ENCODE measurements around the gene STOML3. TPM values are rescaled to one million over a fixed set of nuclear protein-coding genes. Genes with fewer than 3 reads are reported as not detected.

The STOML3 gene
- total RNA-seq, 5 donors from 2014 or later (not counting 1 experiment from before 2014, with no cell fraction given) = not detected

DNA sequence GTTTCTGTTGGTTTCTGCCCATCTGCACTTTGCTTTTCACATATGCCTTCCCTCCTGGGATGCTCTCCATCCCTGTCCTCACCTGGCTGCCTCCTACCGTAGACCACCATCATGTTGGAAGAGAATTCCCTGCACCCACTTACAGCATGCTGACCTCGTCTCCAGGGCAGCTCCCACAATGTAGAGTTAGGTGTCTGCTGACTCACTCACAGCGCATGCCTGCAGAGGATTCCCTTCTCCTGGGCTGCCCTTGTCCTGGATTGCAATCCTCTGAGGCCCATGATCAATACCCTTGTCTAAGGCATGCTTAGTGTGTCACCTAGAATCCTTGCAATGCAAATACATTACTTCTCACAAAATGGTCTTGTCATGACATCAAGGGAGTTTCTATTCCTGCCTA is 43.6 kb downstream of the STOML3 start:
- H3K4me3 Mint-ChIP-seq = no peak overlapping the region
- peaks cover 0 to 3% (median 0%) of the 10 kb centered on the region in 3 donors for H3K9me3 Mint-ChIP-seq
- ChIA-PET CTCF (no interaction called here), POLR2A (no interaction called here)
- 100% methylated on average over 3 of the region's 3 CpGs for WGBS (ENCODE audit: insufficient coverage)
- H3K27me3 Mint-ChIP-seq = peaks cover 3 to 15% of the 10 kb centered on the region in 2 donors
- H3K4me3 ChIP-seq (ENCODE audit: control insufficient read depth in 1 of 2, extremely low read depth in 1 of 2, low read length in 1 of 2) = no peak overlapping the region
- no peaks in the 10 kb centered on the region for H3K4me1 ChIP-seq (ENCODE audit: control insufficient read depth in 1 of 2, extremely low read depth in 1 of 2, insufficient read depth in 2 of 2, low read length in 2 of 2)
- H3K36me3 Mint-ChIP-seq = no peaks in the 10 kb centered on the region
- no peaks in the 10 kb centered on the region for H3K27me3 ChIP-seq (replicated peaks in 1 of 2; ENCODE audit: control insufficient read depth in 2 of 2, extremely low read depth in 1 of 2, insufficient read depth in 2 of 2, low read length in 1 of 2)
- H3K27ac ChIP-seq (ENCODE audit: low read length) = no peak overlapping the region
- H3K27ac Mint-ChIP-seq = no peak overlapping the region
- no peaks in the 10 kb centered on the region for H3K9me3 ChIP-seq
- ATAC-seq (replicated peaks in 1 of 4) = no peak
- H3K36me3 ChIP-seq (ENCODE audit: control insufficient read depth in 2 of 2, extremely low read depth in 1 of 2, insufficient read depth in 1 of 2, low read length in 1 of 2) = no peaks in the 10 kb centered on the region
- no peaks in the 10 kb centered on the region for H3K4me1 Mint-ChIP-seq
- no peak for DNase-seq

DNA sequence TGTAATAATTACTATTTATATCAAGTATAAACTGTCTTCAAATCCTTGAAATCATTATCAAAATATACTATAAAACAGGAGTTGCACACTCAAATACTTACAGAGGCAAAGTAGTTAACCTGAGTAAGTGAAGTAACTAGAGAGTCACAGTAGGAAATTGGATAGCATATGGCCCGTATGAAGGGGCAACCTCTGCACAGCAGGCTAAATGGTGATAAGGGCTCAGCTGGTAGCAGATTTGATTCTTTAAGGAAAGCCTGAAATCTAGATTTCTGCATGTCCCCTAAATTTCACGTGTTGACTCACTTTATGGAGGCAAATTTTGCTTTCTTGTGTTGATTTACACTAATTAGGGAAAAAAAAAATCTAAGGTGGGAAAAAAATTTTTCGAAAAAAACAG is 46.4 kb downstream of the STOML3 start:
- ChIA-PET POLR2A (interaction anchor here in 1 of 2 donors (0.7 kb wide), 1 partner anchor 290 kb away, joined by 4 read pairs; no protein-coding TSS in a partner anchor), CTCF (no interaction called here)
- Histone ChIP-seq H3K9me3 (no peaks in the 10 kb centered on the region), H3K4me1 (ENCODE audit: control insufficient read depth in 1 of 2, extremely low read depth in 1 of 2, insufficient read depth in 2 of 2, low read length in 2 of 2) (no peaks in the 10 kb centered on the region), H3K27me3 (replicated peaks in 1 of 2; ENCODE audit: control insufficient read depth in 2 of 2, extremely low read depth in 1 of 2, insufficient read depth in 2 of 2, low read length in 1 of 2) (no peaks in the 10 kb centered on the region), H3K36me3 (ENCODE audit: control insufficient read depth in 2 of 2, extremely low read depth in 1 of 2, insufficient read depth in 1 of 2, low read length in 1 of 2) (no peaks in the 10 kb centered on the region), H3K27ac (ENCODE audit: low read length) (no peak overlapping the region), H3K4me3 (ENCODE audit: control insufficient read depth in 1 of 2, extremely low read depth in 1 of 2, low read length in 1 of 2) (no peak overlapping the region)
- no peaks in the 10 kb centered on the region for H3K9me3 Mint-ChIP-seq
- H3K36me3 Mint-ChIP-seq = no peaks in the 10 kb centered on the region
- DNase-seq (no peak), ATAC-seq (replicated peaks in 1 of 4) (no peak)
- WGBS (ENCODE audit: insufficient coverage) = no CpG with 5 or more reads among the region's 3 CpGs
- no peak overlapping the region for H3K4me3 Mint-ChIP-seq
- no peak overlapping the region for H3K27ac Mint-ChIP-seq
- H3K27me3 Mint-ChIP-seq = peaks cover 3 to 9% of the 10 kb centered on the region in 2 donors
- no peaks in the 10 kb centered on the region for H3K4me1 Mint-ChIP-seq

DNA sequence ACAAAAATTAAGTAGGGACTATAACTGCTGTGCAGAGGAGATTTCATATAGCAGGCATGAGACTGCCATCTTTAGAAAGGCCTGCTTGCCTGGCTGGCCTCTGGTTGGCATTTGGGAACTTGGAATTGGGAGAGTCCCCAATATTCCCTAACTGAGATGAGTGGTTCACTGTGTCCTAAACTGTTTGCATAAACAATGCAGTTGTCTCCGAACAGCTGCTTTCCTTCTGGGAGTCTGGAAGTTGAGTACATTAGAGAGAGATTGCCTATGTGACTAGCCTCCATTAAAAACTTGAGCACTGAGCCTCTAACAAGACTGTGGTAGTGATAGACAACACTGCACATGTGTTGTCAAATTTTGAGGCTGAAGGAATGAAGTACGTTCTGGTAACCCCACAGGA is 47.4 kb downstream of the STOML3 start:
- no peaks in the 10 kb centered on the region for H3K4me1 ChIP-seq (ENCODE audit: control insufficient read depth in 1 of 2, extremely low read depth in 1 of 2, insufficient read depth in 2 of 2, low read length in 2 of 2)
- H3K27ac Mint-ChIP-seq = no peak overlapping the region
- H3K9me3 Mint-ChIP-seq = no peaks in the 10 kb centered on the region
- no peak overlapping the region for H3K4me3 ChIP-seq (ENCODE audit: control insufficient read depth in 1 of 2, extremely low read depth in 1 of 2, low read length in 1 of 2)
- CTCF ChIA-PET = no interaction called here
- no peak overlapping the region for H3K4me3 Mint-ChIP-seq
- ATAC-seq (replicated peaks in 1 of 4) (no peak), DNase-seq (no peak)
- no peaks in the 10 kb centered on the region for H3K36me3 Mint-ChIP-seq
- H3K27me3 Mint-ChIP-seq = peaks cover 3 to 9% of the 10 kb centered on the region in 2 donors
- H3K27me3 ChIP-seq (replicated peaks in 1 of 2; ENCODE audit: control insufficient read depth in 2 of 2, extremely low read depth in 1 of 2, insufficient read depth in 2 of 2, low read length in 1 of 2) = no peaks in the 10 kb centered on the region
- no peak overlapping the region for H3K27ac ChIP-seq (ENCODE audit: low read length)
- no peaks in the 10 kb centered on the region for H3K9me3 ChIP-seq
- POLR2A ChIA-PET = no interaction called here
- 100% methylated on average over 1 of the region's 2 CpGs for WGBS (ENCODE audit: insufficient coverage)
- no peaks in the 10 kb centered on the region for H3K36me3 ChIP-seq (ENCODE audit: control insufficient read depth in 2 of 2, extremely low read depth in 1 of 2, insufficient read depth in 1 of 2, low read length in 1 of 2)
- H3K4me1 Mint-ChIP-seq = no peaks in the 10 kb centered on the region

DNA sequence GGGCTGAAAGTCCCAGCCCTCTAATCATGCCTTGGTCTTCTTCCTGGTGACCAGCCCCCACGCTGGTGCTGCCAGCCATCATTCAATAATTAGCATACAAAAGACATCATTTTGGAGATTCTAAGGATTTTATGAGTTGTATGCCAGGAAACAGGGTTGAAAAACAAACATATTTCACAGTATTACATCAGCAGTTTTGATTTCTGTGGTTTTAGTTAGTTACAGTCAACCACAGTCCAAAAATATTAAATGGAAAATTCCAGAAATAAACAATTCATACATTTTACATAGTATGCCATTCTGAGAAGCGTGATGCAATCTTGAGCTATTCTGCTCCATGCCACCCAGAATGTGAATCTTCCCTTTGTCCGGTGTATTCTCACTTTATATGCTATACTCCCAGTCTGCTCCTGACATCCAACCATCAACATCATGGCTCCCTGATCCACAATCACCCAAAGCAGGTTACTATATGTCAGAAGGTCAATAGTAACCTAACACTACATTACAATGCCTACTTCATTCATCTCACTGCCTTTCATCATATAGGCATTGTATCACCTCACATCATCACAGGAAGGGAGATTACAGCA is 49.2 kb downstream of the STOML3 start:
- Histone ChIP-seq H3K27me3 (replicated peaks in 1 of 2; ENCODE audit: control insufficient read depth in 2 of 2, extremely low read depth in 1 of 2, insufficient read depth in 2 of 2, low read length in 1 of 2) (no peaks in the 10 kb centered on the region), H3K9me3 (no peaks in the 10 kb centered on the region), H3K27ac (ENCODE audit: low read length) (no peak overlapping the region), H3K4me3 (ENCODE audit: control insufficient read depth in 1 of 2, extremely low read depth in 1 of 2, low read length in 1 of 2) (no peak overlapping the region), H3K4me1 (ENCODE audit: control insufficient read depth in 1 of 2, extremely low read depth in 1 of 2, insufficient read depth in 2 of 2, low read length in 2 of 2) (no peaks in the 10 kb centered on the region), H3K36me3 (ENCODE audit: control insufficient read depth in 2 of 2, extremely low read depth in 1 of 2, insufficient read depth in 1 of 2, low read length in 1 of 2) (no peaks in the 10 kb centered on the region)
- Mint-ChIP-seq H3K4me1 (no peaks in the 10 kb centered on the region), H3K9me3 (no peaks in the 10 kb centered on the region), H3K27me3 (peaks cover 0 to 7% of the 10 kb centered on the region in 2 donors), H3K36me3 (no peaks in the 10 kb centered on the region), H3K4me3 (no peak overlapping the region), H3K27ac (no peak overlapping the region)
- ATAC-seq (replicated peaks in 1 of 4) (no peak), DNase-seq (no peak)
- ChIA-PET POLR2A (no interaction called here), CTCF (no interaction called here)
- 81% methylated on average over 2 of the region's 3 CpGs for WGBS (ENCODE audit: insufficient coverage)

DNA sequence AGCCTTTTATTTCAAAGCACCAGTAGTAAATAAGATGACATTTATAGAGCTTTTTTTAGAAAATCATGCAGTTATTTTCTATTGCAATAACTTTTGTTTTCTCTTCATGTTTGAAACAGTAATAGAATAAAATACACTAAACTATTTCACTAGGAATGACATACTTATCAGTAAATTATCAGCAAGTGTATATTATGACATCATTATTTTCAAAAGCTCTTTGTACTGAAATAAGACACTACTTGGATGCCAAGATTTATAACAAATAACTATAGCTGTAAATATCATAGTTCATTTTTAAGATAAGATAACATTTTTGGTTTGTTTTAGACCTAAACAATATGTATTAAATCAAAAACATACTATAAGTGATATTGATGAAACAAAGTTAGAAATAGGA is 56.8 kb downstream of the STOML3 start:
- H3K9me3 Mint-ChIP-seq = no peaks in the 10 kb centered on the region
- no peaks in the 10 kb centered on the region for H3K36me3 Mint-ChIP-seq
- POLR2A ChIA-PET = no interaction called here
- DNase-seq (no peak), ATAC-seq (replicated peaks in 1 of 4) (no peak)
- no peak overlapping the region for H3K4me3 Mint-ChIP-seq
- Histone ChIP-seq H3K27ac (ENCODE audit: low read length) (no peak overlapping the region), H3K9me3 (no peaks in the 10 kb centered on the region), H3K4me1 (ENCODE audit: control insufficient read depth in 1 of 2, extremely low read depth in 1 of 2, insufficient read depth in 2 of 2, low read length in 2 of 2) (no peaks in the 10 kb centered on the region), H3K4me3 (ENCODE audit: control insufficient read depth in 1 of 2, extremely low read depth in 1 of 2, low read length in 1 of 2) (no peak overlapping the region), H3K27me3 (replicated peaks in 1 of 2; ENCODE audit: control insufficient read depth in 2 of 2, extremely low read depth in 1 of 2, insufficient read depth in 2 of 2, low read length in 1 of 2) (no peaks in the 10 kb centered on the region), H3K36me3 (ENCODE audit: control insufficient read depth in 2 of 2, extremely low read depth in 1 of 2, insufficient read depth in 1 of 2, low read length in 1 of 2) (no peaks in the 10 kb centered on the region)
- peaks cover 4 to 12% of the 10 kb centered on the region in 2 donors for H3K27me3 Mint-ChIP-seq
- no peaks in the 10 kb centered on the region for H3K4me1 Mint-ChIP-seq
- no peak overlapping the region for H3K27ac Mint-ChIP-seq
- CTCF ChIA-PET = no interaction called here

DNA sequence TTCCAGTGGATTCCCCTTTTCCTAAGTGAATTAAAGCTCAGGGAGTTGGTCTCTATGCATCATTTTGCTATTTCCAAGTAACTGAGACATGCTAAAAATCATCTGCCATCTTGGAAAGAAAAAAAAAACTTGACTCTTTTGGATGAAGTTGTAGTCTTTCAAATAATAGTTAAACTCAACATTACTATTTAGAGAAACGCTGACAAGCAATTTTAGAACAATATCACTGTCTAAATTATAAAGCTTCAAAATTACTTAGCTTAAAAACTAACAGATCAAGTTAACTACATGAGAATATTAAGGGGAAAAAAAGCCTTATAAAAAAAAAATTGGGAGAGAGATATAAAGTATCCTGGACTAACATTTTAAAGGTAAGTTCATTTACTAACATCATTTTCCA is 68.5 kb downstream of the STOML3 start:
- POLR2A ChIA-PET = no interaction called here
- peaks cover 35 to 38% of the 10 kb centered on the region in 2 donors for H3K27me3 Mint-ChIP-seq
- H3K4me3 Mint-ChIP-seq = no peak overlapping the region

DNA sequence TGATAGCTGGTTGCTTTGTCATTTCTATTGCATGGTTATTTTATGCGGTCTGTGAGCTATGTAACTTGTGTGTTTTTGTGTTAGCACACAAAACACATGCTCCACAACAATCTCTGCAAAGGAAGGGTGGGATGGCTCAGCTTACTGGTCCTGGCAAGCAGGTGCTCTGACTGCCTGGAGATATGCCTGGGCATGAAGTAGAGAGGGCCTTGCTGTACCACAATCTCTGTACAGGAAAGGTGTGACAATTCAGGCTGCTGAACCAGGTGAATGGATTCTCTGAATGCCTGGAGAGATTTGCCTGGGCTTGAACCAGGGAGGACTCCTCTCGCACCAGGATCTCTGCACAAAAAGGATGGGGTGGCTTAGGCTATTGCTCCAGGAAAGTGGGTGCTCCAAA is 69.5 kb downstream of the STOML3 start:
- no peaks in the 10 kb centered on the region for H3K9me3 ChIP-seq
- 100% methylated on average over 1 of the region's 2 CpGs for WGBS (ENCODE audit: insufficient coverage)
- H3K36me3 Mint-ChIP-seq = no peaks in the 10 kb centered on the region
- DNase-seq (no peak), ATAC-seq (replicated peaks in 1 of 4) (no peak)
- H3K36me3 ChIP-seq (ENCODE audit: control insufficient read depth in 2 of 2, extremely low read depth in 1 of 2, insufficient read depth in 1 of 2, low read length in 1 of 2) = no peaks in the 10 kb centered on the region
- H3K4me3 Mint-ChIP-seq = no peak overlapping the region
- no peak overlapping the region for H3K4me3 ChIP-seq (ENCODE audit: control insufficient read depth in 1 of 2, extremely low read depth in 1 of 2, low read length in 1 of 2)
- H3K4me1 Mint-ChIP-seq = no peaks in the 10 kb centered on the region
- ChIA-PET POLR2A (interaction anchor here in 1 of 2 donors (0.8 kb wide), 1 partner anchor 8 kb away, joined by 3 read pairs; no protein-coding TSS in a partner anchor), CTCF (no interaction called here)
- peaks cover 0 to 9% of the 10 kb centered on the region in 2 experiments for H3K27me3 ChIP-seq (replicated peaks in 1 of 2; ENCODE audit: control insufficient read depth in 2 of 2, extremely low read depth in 1 of 2, insufficient read depth in 2 of 2, low read length in 1 of 2)
- no peak overlapping the region for H3K27ac ChIP-seq (ENCODE audit: low read length)
- no peaks in the 10 kb centered on the region for H3K9me3 Mint-ChIP-seq
- H3K27me3 Mint-ChIP-seq = peaks cover 31 to 39% of the 10 kb centered on the region in 2 donors
- no peaks in the 10 kb centered on the region for H3K4me1 ChIP-seq (ENCODE audit: control insufficient read depth in 1 of 2, extremely low read depth in 1 of 2, insufficient read depth in 2 of 2, low read length in 2 of 2)
- H3K27ac Mint-ChIP-seq = no peak overlapping the region

More for the DNA sequence above, 68.5 kb downstream of the STOML3 start:
- no CpG with 5 or more reads among the region's 1 CpG for WGBS (ENCODE audit: insufficient coverage)
- Mint-ChIP-seq H3K36me3 (no peaks in the 10 kb centered on the region), H3K27ac (no peak overlapping the region), H3K4me1 (no peaks in the 10 kb centered on the region), H3K9me3 (no peaks in the 10 kb centered on the region)
- peaks cover 0 to 9% of the 10 kb centered on the region in 2 experiments for H3K27me3 ChIP-seq (replicated peaks in 1 of 2; ENCODE audit: control insufficient read depth in 2 of 2, extremely low read depth in 1 of 2, insufficient read depth in 2 of 2, low read length in 1 of 2)
- H3K4me3 ChIP-seq (ENCODE audit: control insufficient read depth in 1 of 2, extremely low read depth in 1 of 2, low read length in 1 of 2) = no peak overlapping the region
- no peaks in the 10 kb centered on the region for H3K4me1 ChIP-seq (ENCODE audit: control insufficient read depth in 1 of 2, extremely low read depth in 1 of 2, insufficient read depth in 2 of 2, low read length in 2 of 2)
- ATAC-seq (replicated peaks in 1 of 4) (no peak), DNase-seq (no peak)
- no peak overlapping the region for H3K27ac ChIP-seq (ENCODE audit: low read length)
- CTCF ChIA-PET = interaction anchor here in 1 of 2 donors (0.6 kb wide), 1 partner anchor 1675 kb away, joined by 3 read pairs; no protein-coding TSS in a partner anchor
- H3K36me3 ChIP-seq (ENCODE audit: control insufficient read depth in 2 of 2, extremely low read depth in 1 of 2, insufficient read depth in 1 of 2, low read length in 1 of 2) = no peaks in the 10 kb centered on the region
- no peaks in the 10 kb centered on the region for H3K9me3 ChIP-seq
